Measurements from ENCODE around the gene ARSG. TPM values are rescaled to one million over a fixed set of nuclear protein-coding genes. Genes with fewer than 3 reads are reported as not detected.

The ARSG gene
- total and polyA plus RNA-seq, 2 of the 8 experiments (the other 6 are each of a cell fraction or from before 2014, with no cell fraction given), result 3.3 to 4.0 TPM

DNA sequence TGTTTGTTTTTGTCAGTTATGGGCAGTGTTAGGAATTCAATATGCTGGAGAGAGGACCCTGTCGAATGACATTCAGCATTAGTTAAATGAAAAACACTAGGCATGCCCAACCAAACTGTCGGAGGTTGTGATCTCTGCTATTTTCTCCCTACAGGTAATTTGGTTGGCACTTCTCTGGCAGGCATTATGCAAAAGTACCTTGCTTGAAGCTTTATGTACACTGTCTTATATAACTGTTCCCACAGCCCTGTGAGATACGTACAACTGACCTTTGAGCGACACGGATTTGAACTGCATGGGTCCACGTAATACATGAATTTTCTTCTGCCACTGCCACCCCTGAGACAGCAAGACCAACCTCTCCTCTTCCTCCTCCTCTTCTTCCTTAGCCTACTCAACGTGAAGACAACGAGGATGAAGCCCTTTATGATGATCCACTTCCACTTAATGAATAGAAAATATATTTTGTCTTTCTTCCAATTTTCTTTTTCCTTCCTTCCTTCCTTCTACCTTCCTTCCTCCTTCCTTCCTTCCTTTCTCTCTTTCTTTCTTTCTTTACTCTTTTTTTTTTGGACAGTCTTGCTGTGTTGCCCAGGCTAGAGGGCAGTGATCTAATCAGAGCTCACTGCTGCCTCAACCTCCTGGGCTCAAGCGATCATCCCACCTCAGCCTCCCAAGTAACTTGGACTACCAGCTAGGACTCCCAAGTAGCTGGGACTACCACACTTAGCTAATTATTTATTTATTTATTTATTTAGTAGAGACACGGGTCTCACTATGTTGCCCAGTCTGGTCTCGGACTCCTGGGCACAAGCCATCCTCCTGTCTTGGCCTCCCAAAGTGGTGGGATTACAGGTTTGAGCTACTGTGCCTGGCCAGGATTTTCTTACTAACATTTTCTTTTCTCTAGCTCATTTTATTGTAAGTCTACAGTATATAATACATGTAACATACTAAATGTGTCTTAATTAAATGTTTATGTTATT is 88.7 kb downstream of the ARSG start:
- no peak overlapping the region for H4K91ac ChIP-seq (replicated peaks; ENCODE audit: insufficient read length, low read length)
- no peaks in the 10 kb centered on the region for H4K20me1 ChIP-seq (replicated peaks in 1 of 2; ENCODE audit: control insufficient read depth in 1 of 2, insufficient read depth in 2 of 2, low read length in 2 of 2)
- no peak overlapping the region for H3K4me2 ChIP-seq (ENCODE audit: insufficient read depth in 1 of 2, low read depth in 2 of 2, low read length in 2 of 2)
- no peak overlapping the region for H3K18ac ChIP-seq (ENCODE audit: extremely low read depth, low read length)
- no peak overlapping the region for H2AK5ac ChIP-seq (ENCODE audit: low read depth, low read length)
- no peak overlapping the region for H2AFZ ChIP-seq (ENCODE audit: low read length)
- H3K27me3 ChIP-seq (replicated peaks in 1 of 4; ENCODE audit: control insufficient read depth in 3 of 4, extremely low read depth in 1 of 4, insufficient read depth in 3 of 4, low read length in 3 of 4), result no peaks in the 10 kb centered on the region
- no peak overlapping the region for H2BK120ac ChIP-seq (replicated peaks; ENCODE audit: low read depth, low read length)
- no peak overlapping the region; the same call in 1 of the 2 replicates for H2BK15ac ChIP-seq (ENCODE audit: low read length)
- no peaks in the 10 kb centered on the region for H3K79me1 ChIP-seq (ENCODE audit: low read depth, low read length)
- no peak overlapping the region for H3K27ac ChIP-seq (ENCODE audit: low read depth, low read length)
- H3K9me3 ChIP-seq (ENCODE audit: insufficient read depth in 2 of 2, low read depth in 1 of 2, low read length in 1 of 2), result no peaks in the 10 kb centered on the region
- CTCF ChIA-PET (ENCODE audit: partially characterized antibody), result interaction anchor here (0.8 to 1.3 kb wide), 2 partner anchors 12 to 19 kb away, joined by 3 to 5 read pairs; no protein-coding TSS in a partner anchor
- H3K4me1 ChIP-seq (replicated peaks in 1 of 4; ENCODE audit: control insufficient read depth in 3 of 4, insufficient read depth in 4 of 4, low read length in 3 of 4), result peaks cover 7 to 16% (median 12%) of the 10 kb centered on the region in 4 experiments
- H4K8ac ChIP-seq (ENCODE audit: extremely low read depth, insufficient read depth, low read length), result no peak overlapping the region
- no peak overlapping the region for H3K4me3 ChIP-seq (ENCODE audit: extremely low read depth in 1 of 4, insufficient read depth in 2 of 4, low read depth in 3 of 4, low read length in 4 of 4)
- DNase-seq (ENCODE audit: low read depth in 1 of 2, low spot score in 2 of 2), result no peak
- no peak overlapping the region for H2BK20ac ChIP-seq (ENCODE audit: low read length)
- H2BK5ac ChIP-seq (ENCODE audit: low read depth, low read length), result no peak overlapping the region
- H3K9ac ChIP-seq (replicated peaks in 1 of 4; ENCODE audit: extremely low read depth in 1 of 4, low read depth in 3 of 4, low read length in 3 of 4), result no peak overlapping the region
- POLR2A ChIA-PET (ENCODE audit: partially characterized antibody), result no interaction called here
- H3K36me3 ChIP-seq (ENCODE audit: control insufficient read depth in 2 of 4, insufficient read depth in 4 of 4, low read length in 3 of 4), result no peaks in the 10 kb centered on the region
- H2BK12ac ChIP-seq (ENCODE audit: low read depth, low read length), result 0 out of 2 replicates have a peak overlapping the region, but pooled peaks have one; percentile 3
- FAIRE-seq, result no peak
- no peaks in the 10 kb centered on the region for H3K79me2 ChIP-seq (ENCODE audit: control insufficient read depth in 1 of 2, insufficient read depth in 2 of 2, low read length in 2 of 2)
- no peaks in the 10 kb centered on the region for H3K23me2 ChIP-seq (ENCODE audit: low read depth, low read length)
- TF ChIP-seq CBX8 (IDR thresholded peaks at IDR 0.05; ENCODE audit: borderline replicate concordance, low read depth, low read length), result no peak
- TF ChIP-seq SAP30 (IDR thresholded peaks at IDR 0.05; ENCODE audit: insufficient read depth, insufficient replicate concordance, low read length), result no peak
- no peak for TF ChIP-seq EP300 (IDR thresholded peaks at IDR 0.05; ENCODE audit: borderline replicate concordance in 1 of 2, low read depth in 2 of 2, low read length in 2 of 2)
- no peak for TF ChIP-seq RAD21 (IDR thresholded peaks at IDR 0.05 in 1 of 2, conservative IDR thresholded peaks at IDR 0.05 in 1 of 2; ENCODE audit: low read depth in 2 of 2, low read length in 2 of 2)
- no peak for TF ChIP-seq SIN3A (conservative IDR thresholded peaks at IDR 0.05 in 1 of 2, IDR thresholded peaks at IDR 0.05 in 1 of 2; ENCODE audit: low read depth in 1 of 2, low read length in 2 of 2)
- TF ChIP-seq CTCF (IDR thresholded peaks at IDR 0.05; ENCODE audit: control extremely low read depth in 1 of 3, insufficient read depth in 1 of 3, low read depth in 1 of 3, low read length in 3 of 3), result no peak
- no peak overlapping the region for H3K14ac ChIP-seq (ENCODE audit: insufficient read length)
- no peak overlapping the region for H3K56ac ChIP-seq (replicated peaks; ENCODE audit: insufficient read length, low read depth, low read length)
- H3K23ac ChIP-seq (ENCODE audit: insufficient read length), result no peak overlapping the region
- 88% methylated on average over 11 of the region's 11 CpGs; no CpG with 5 or more reads in 1 of the 2 experiments for WGBS, 2 experiments (ENCODE audit: extremely low coverage in 1 of 2, insufficient coverage in 1 of 2, insufficient read length in 1 of 2, insufficient replicate concordance in 2 of 2, low coverage in 1 of 2, low lambda C conversion rate in 2 of 2, missing lambda C conversion rate in 1 of 2)
- no peak overlapping the region for H4K5ac ChIP-seq (ENCODE audit: insufficient read length, low read depth, low read length)
- H3K4ac ChIP-seq (replicated peaks; ENCODE audit: insufficient read length, low read depth, low read length), result no peak overlapping the region

Data from H1 (cell line).